ENCODE data around the gene ASPHD2. TPM values are rescaled to one million over a fixed set of nuclear protein-coding genes. Genes with fewer than 3 reads are reported as not detected.

The ASPHD2 gene
- total and polyA plus RNA-seq, 7 experiments from 2014 or later: 1.5 to 18.1 (median 2.7) TPM

DNA sequence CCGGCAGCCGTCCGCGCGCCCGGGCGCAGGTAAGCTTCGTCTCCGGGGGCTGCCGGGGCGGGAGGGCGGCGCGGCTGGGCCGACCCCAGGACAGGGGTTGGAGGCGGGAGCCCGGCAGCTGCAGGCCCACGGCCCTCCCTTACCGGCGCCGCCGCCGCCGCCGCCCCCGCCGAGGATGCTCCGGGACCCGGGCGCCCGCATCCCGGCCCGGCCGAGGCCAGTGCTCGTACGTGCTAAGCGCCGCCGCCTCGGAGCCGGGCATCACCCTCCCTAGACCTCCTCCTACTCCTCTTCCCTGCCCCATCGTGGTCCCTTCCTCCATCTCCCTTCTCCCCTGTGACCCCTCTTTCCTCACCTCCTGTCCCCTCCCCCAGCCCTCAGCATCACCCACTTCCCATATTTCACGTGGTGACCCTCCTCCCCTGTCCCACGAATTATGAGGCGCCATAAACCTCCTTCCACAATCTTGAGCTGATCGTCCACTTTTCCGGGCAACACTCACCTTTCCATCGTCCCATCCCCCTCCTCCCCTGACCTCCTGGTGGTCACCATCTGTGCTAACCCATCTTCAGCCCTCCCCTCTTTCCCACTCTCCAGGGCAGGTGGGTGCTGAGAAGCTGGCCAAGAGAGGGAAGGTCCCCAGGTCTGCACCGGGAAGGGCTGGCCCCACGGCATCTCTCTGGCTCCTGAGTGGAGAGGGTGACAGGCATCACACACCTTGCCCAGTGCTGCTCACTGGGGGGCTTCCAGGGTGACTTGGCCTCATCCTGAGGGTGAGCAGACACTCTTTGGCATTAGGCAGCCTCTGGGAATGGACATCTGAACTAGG, 612 bp downstream of the ASPHD2 start:
- DNase-seq (peak in 2 of 9 donors; percentile 8 to 11), ATAC-seq (peak; percentile 0)
- peaks cover 0 to 13% (median 0%) of the 10 kb centered on the region in 5 donors for H3K36me3 Mint-ChIP-seq
- CTCF ChIA-PET: interaction anchor here (1.5 kb wide), 1 partner anchor 32 kb away, joined by 5 read pairs; no protein-coding TSS in a partner anchor
- POLR2A ChIA-PET: interaction anchor here (0.6 to 5.1 kb wide), 2 partner anchors 19 to 53 kb away, joined by 3 to 39 read pairs; partner anchors contain the start of genes HPS4 and SRRD
- peaks cover 0 to 18% (median 5%) of the 10 kb centered on the region in 5 donors for H3K27me3 Mint-ChIP-seq
- peak overlapping the region; percentile 66 to 88 (median 82) for H3K4me3 Mint-ChIP-seq
- Histone ChIP-seq H3K27ac (ENCODE audit: low read depth, low read length) (no peak overlapping the region), H3K9me3 (ENCODE audit: control insufficient read depth in 2 of 3, low read length in 3 of 3) (no peaks in the 10 kb centered on the region), H3K4me3 (ENCODE audit: low read length) (peak overlapping the region; percentile 62), H3K27me3 (ENCODE audit: control insufficient read depth in 2 of 2, insufficient read depth in 2 of 2, low read length in 2 of 2) (no peaks in the 10 kb centered on the region), H3K36me3 (ENCODE audit: control insufficient read depth in 2 of 3, insufficient read depth in 3 of 3, low read length in 3 of 3) (peaks cover 0 to 13% (median 0%) of the 10 kb centered on the region in 3 experiments), H3K4me1 (ENCODE audit: control insufficient read depth in 2 of 2, insufficient read depth in 2 of 2, low read length in 2 of 2) (peaks cover 8 to 17% of the 10 kb centered on the region in 2 donors)
- peaks cover 14 to 55% (median 33%) of the 10 kb centered on the region in 7 donors for H3K4me1 Mint-ChIP-seq
- intact Hi-C loops (cut with micrococcal nuclease): loop anchor here (1.0 to 10.0 kb wide), 10 partner anchors 33 to 1365 kb away; partner anchors contain the start of genes TFIP11 (in 2 of the 2), TPST2 (in 2 of the 2), HPS4 (in 1 of the 2) and MIAT (in 1 of the 2)
- peak overlapping the region; percentile 22 to 91 (median 58) for H3K27ac Mint-ChIP-seq
- H3K9me3 Mint-ChIP-seq: no peaks in the 10 kb centered on the region

DNA sequence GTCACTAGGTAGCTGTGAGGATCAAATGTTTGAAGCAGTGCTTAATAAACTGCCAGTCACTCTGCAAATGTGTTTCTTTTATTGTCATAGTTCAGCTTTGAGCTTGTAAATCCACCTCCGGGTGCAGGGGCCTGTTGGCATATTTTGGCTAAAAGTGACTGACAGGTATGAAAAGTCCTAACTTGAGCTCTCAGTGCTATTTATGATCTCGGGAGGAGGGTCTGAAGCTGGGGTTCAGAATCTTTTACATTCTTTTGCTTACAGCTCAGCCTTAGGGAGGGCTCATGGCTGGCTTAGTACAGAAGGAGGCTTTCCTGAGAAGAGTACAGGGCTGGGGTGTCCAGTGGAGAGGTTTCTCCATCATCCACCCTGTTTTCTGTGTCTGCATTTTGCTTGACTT, 1.5 kb downstream of the ASPHD2 start:
- peak overlapping the region; percentile 66 to 88 (median 82) for H3K4me3 Mint-ChIP-seq
- no peaks in the 10 kb centered on the region for H3K9me3 Mint-ChIP-seq
- CTCF ChIA-PET: interaction anchor here (1.1 to 1.5 kb wide), 2 partner anchors 31 to 33 kb away, joined by 3 to 5 read pairs; no protein-coding TSS in a partner anchor
- Histone ChIP-seq H3K27ac (ENCODE audit: low read depth, low read length) (no peak overlapping the region), H3K36me3 (ENCODE audit: control insufficient read depth in 2 of 3, insufficient read depth in 3 of 3, low read length in 3 of 3) (peaks cover 0 to 19% (median 0%) of the 10 kb centered on the region in 3 experiments), H3K27me3 (ENCODE audit: control insufficient read depth in 2 of 2, insufficient read depth in 2 of 2, low read length in 2 of 2) (no peaks in the 10 kb centered on the region), H3K4me1 (ENCODE audit: control insufficient read depth in 2 of 2, insufficient read depth in 2 of 2, low read length in 2 of 2) (peaks cover 8 to 17% of the 10 kb centered on the region in 2 donors), H3K9me3 (ENCODE audit: control insufficient read depth in 2 of 3, low read length in 3 of 3) (no peaks in the 10 kb centered on the region), H3K4me3 (ENCODE audit: low read length) (no peak overlapping the region)
- no peak for ATAC-seq
- intact Hi-C loops (cut with micrococcal nuclease): no loop called here
- H3K36me3 Mint-ChIP-seq: peaks cover 4 to 18% (median 6%) of the 10 kb centered on the region in 5 donors
- H3K4me1 Mint-ChIP-seq: peaks cover 23 to 63% (median 41%) of the 10 kb centered on the region in 7 donors
- no peak for DNase-seq
- peak overlapping the region; percentile 44 to 91 (median 65) for H3K27ac Mint-ChIP-seq
- peaks cover 0 to 16% (median 5%) of the 10 kb centered on the region in 5 donors for H3K27me3 Mint-ChIP-seq
- POLR2A ChIA-PET: interaction anchor here (5.1 kb wide), 1 partner anchor 52 kb away, joined by 39 read pairs; the partner anchor contains the start of genes HPS4 and SRRD

DNA sequence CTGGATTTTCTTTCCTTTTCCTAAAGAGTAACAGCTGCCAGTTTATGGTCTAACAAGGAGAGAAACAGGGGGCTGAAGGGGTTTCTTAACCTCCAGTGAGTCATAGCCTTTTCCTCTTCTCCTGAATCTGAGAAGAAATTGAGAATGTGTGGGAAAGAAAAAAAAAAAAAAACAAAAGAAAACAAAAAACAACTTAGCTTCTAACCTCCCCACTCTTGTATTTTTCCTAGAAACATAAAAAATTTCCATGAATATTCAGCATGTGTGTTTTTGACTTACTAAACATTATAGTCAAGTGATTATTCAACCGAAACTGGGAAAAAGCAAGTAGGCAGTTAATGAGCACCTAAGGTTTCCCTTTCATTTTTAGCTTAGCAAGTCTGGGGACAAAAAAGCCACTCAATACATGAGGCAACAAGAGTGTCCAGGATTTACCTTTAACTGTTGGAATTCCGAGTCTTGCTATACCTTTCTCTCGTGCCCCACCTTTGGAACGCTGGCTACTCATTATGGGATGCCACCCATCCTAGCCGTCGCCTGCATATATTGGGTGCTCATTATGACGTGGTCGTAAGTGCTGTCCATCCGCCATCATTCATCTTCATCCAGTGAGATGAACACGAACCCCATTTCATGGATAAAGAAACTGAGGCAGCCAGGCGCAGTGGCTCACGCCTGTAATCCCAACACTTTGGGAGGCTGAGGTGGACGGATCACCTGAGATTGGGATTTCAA, 2.4 kb downstream of the ASPHD2 start:
- Mint-ChIP-seq H3K27me3 (peaks cover 0 to 8% (median under 1%) of the 10 kb centered on the region in 5 donors), H3K4me3 (peak overlapping the region in 6 of 10 donors; percentile 66 to 88 (median 80)), H3K4me1 (peaks cover 31 to 70% (median 49%) of the 10 kb centered on the region in 7 donors), H3K27ac (peak overlapping the region in 3 of 9 donors; percentile 44 to 84 (median 65)), H3K9me3 (no peaks in the 10 kb centered on the region), H3K36me3 (peaks cover 5 to 18% (median 8%) of the 10 kb centered on the region in 5 donors)
- Histone ChIP-seq H3K4me1 (ENCODE audit: control insufficient read depth in 2 of 2, insufficient read depth in 2 of 2, low read length in 2 of 2) (peaks cover 8 to 17% of the 10 kb centered on the region in 2 donors), H3K4me3 (ENCODE audit: low read length) (no peak overlapping the region), H3K9me3 (ENCODE audit: control insufficient read depth in 2 of 3, low read length in 3 of 3) (no peaks in the 10 kb centered on the region), H3K36me3 (ENCODE audit: control insufficient read depth in 2 of 3, insufficient read depth in 3 of 3, low read length in 3 of 3) (peaks cover 0 to 19% (median 0%) of the 10 kb centered on the region in 3 experiments), H3K27ac (ENCODE audit: low read depth, low read length) (no peak overlapping the region), H3K27me3 (ENCODE audit: control insufficient read depth in 2 of 2, insufficient read depth in 2 of 2, low read length in 2 of 2) (no peaks in the 10 kb centered on the region)
- intact Hi-C loops (cut with micrococcal nuclease): no loop called here
- ATAC-seq (no peak), DNase-seq (no peak)
- ChIA-PET POLR2A (interaction anchor here (0.7 to 5.1 kb wide), 2 partner anchors 36 to 52 kb away, joined by 3 to 39 read pairs; partner anchors contain the start of genes HPS4 and SRRD), CTCF (interaction anchor here (1.1 kb wide), 1 partner anchor 34 kb away, joined by 3 read pairs; no protein-coding TSS in a partner anchor)

DNA sequence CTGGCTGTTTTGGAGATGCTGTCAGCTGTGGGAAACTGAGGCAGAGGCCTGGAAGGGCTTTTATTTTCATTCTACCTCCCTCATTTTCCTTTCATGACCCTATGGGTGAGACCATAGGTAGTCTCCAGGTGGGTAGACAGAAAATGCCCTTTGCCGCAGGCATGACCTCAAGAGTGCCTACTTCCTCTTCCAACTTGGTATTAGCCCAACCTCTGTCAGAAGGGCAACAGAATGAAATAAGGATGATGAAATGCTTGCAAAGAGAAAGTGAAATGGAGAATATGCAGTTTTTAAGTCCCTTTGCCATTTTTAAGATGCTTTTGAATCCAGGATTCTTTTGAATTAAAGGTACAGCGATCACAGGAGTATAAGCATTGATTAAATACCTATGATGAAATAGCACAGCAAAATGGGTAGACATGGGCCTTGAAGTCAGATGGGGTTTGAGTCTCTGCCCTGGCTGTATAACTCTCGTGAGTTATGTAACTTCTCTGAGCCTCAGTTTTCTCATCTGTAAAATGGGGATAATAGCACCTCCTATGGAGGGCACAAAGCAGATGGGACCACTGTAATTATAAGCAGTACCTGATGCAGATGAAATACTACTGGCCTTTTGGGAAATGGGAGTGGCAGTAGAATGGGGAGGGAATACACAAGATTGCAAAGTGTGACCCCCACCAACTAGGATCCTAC, 3.7 kb downstream of the ASPHD2 start:
- intact Hi-C loops (cut with micrococcal nuclease): no loop called here
- H3K4me1 ChIP-seq (ENCODE audit: control insufficient read depth in 2 of 2, insufficient read depth in 2 of 2, low read length in 2 of 2): peaks cover 8 to 16% of the 10 kb centered on the region in 2 donors
- no peaks in the 10 kb centered on the region for H3K9me3 ChIP-seq (ENCODE audit: control insufficient read depth in 2 of 3, low read length in 3 of 3)
- H3K27ac ChIP-seq (ENCODE audit: low read depth, low read length): no peak overlapping the region
- ATAC-seq: no peak
- no peak overlapping the region for H3K4me3 ChIP-seq (ENCODE audit: low read length)
- POLR2A ChIA-PET: interaction anchor here (5.1 kb wide), 1 partner anchor 50 kb away, joined by 39 read pairs; the partner anchor contains the start of genes HPS4 and SRRD
- H3K27me3 ChIP-seq (ENCODE audit: control insufficient read depth in 2 of 2, insufficient read depth in 2 of 2, low read length in 2 of 2): no peaks in the 10 kb centered on the region
- CTCF ChIA-PET: no interaction called here
- DNase-seq: no peak
- Mint-ChIP-seq H3K4me1 (peaks cover 35 to 75% (median 48%) of the 10 kb centered on the region in 7 donors), H3K36me3 (peaks cover 5 to 18% (median 11%) of the 10 kb centered on the region in 5 donors), H3K27ac (peak overlapping the region in 1 of 9 donors; percentile 77), H3K27me3 (peaks cover 0 to 2% (median 0%) of the 10 kb centered on the region in 5 donors), H3K9me3 (no peaks in the 10 kb centered on the region), H3K4me3 (peak overlapping the region in 2 of 10 donors; percentile 39 to 48)
- H3K36me3 ChIP-seq (ENCODE audit: control insufficient read depth in 2 of 3, insufficient read depth in 3 of 3, low read length in 3 of 3): peaks cover 0 to 30% (median 0%) of the 10 kb centered on the region in 3 experiments

DNA sequence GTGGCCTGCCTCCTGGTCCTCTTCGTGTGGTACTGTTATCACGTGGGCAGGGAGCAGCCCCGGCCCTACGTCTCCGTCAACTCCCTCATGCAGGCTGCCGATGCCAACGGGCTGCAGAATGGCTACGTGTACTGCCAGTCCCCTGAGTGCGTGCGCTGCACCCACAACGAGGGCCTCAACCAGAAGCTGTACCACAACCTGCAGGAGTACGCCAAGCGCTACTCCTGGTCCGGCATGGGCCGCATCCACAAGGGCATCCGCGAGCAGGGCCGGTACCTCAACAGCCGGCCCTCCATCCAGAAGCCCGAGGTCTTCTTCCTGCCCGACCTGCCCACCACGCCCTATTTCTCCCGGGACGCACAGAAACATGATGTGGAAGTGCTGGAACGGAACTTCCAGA, 4.7 kb downstream of the ASPHD2 start:
- ChIA-PET CTCF (no interaction called here), POLR2A (no interaction called here)
- no peaks in the 10 kb centered on the region for H3K9me3 ChIP-seq (ENCODE audit: control insufficient read depth in 2 of 3, low read length in 3 of 3)
- H3K27me3 ChIP-seq (ENCODE audit: control insufficient read depth in 2 of 2, insufficient read depth in 2 of 2, low read length in 2 of 2): no peaks in the 10 kb centered on the region
- ATAC-seq (no peak), DNase-seq (no peak)
- Mint-ChIP-seq H3K27me3 (no peaks in the 10 kb centered on the region), H3K4me1 (peaks cover 30 to 68% (median 39%) of the 10 kb centered on the region in 7 donors), H3K4me3 (no peak overlapping the region), H3K27ac (no peak overlapping the region), H3K9me3 (no peaks in the 10 kb centered on the region), H3K36me3 (peaks cover 5 to 18% (median 11%) of the 10 kb centered on the region in 5 donors)
- intact Hi-C loops (cut with micrococcal nuclease): no loop called here
- peaks cover 0 to 8% of the 10 kb centered on the region in 2 donors for H3K4me1 ChIP-seq (ENCODE audit: control insufficient read depth in 2 of 2, insufficient read depth in 2 of 2, low read length in 2 of 2)
- H3K27ac ChIP-seq (ENCODE audit: low read depth, low read length): no peak overlapping the region
- H3K36me3 ChIP-seq (ENCODE audit: control insufficient read depth in 2 of 3, insufficient read depth in 3 of 3, low read length in 3 of 3): peaks cover 0 to 26% (median 0%) of the 10 kb centered on the region in 3 experiments
- H3K4me3 ChIP-seq (ENCODE audit: low read length): no peak overlapping the region

Measured in naive thymus-derived CD4-positive, alpha-beta T cell (primary cell).